ENCODE results near the gene ZNF836. TPM values are rescaled to one million over a fixed set of nuclear protein-coding genes. Genes with fewer than 3 reads are reported as not detected.
A peak's percentile ranks its signal among the peaks of the same experiment; 100 is the strongest.
"Not testable (repeated sequence)": the region's sequence is repeated elsewhere in the genome, so short reads cannot be mapped to it uniquely, and the experiment has no call there.

ZNF836 gene
- 10 to 100 TPM; 17.3 to 18.0 TPM for total RNA-seq

DNA sequence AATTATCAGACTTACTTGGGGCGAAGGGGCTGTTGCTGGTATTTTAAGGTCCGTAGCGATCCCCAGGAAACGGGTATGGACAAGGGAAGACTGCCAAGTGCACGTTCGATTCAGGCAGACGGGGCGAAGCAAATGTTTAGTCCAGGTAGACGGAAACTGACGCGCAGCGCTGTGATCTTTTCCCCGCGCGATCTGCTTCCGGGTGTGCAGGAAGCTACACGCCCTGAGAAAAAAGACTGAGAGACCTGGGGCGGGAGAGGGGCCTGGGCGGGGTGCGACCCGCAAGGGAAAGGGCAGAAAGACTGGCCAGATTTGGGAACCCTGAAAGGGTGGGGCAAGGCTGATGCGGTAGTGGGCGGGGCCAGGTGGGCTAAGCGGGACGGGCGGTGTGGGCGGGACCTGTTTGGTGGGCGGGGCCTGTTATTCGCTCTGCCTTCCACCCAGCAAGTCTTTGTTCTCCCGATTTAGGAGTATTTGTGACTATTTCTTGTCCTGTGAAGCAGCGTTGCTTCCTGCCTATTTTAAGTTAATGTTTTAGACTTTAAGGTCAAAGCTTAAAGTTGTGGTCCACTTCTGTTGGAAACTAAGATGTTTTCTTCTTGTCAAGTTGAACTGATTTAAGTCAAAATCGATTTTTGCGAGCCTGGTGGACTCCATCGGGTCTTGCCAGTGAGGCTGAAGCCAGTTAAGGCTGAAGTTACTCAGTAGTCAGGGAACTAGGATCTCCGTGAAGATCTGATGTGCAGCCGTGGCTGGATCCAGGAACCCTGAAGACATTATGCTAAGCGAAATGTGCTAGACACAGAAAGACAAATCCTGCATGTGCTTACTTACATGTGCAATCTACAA, at the start of gene ZNF836:
Gene ZNF836, minus strand, starts transcription at position 301 of the 849 bp plus-strand sequence. CDS start 3,549 bp downstream, outside the sequence.
- H3K4me1 Mint-ChIP-seq = peaks cover 28% of the 10 kb centered on the region
- peak within 1 kb of the TSS; percentile 77 for H3K27ac Mint-ChIP-seq
- H3K4me3 Mint-ChIP-seq = peak within 1 kb of the TSS; percentile 87
- no peaks in the 10 kb centered on the region for H3K27me3 Mint-ChIP-seq
- DNase-seq = peak; percentile 92
- H3K36me3 Mint-ChIP-seq (ENCODE audit: low read depth) = peaks cover 44% of the 10 kb centered on the region
- ChIA-PET CTCF (interaction anchor here (1.7 kb wide), 1 partner anchor 18 kb away, joined by 6 read pairs; the partner anchor contains the start of gene PPP2R1A), POLR2A (interaction anchor here (0.7 to 4.0 kb wide), 6 partner anchors 15 to 387 kb away, joined by 3 to 43 read pairs (median 3); partner anchors contain the start of gene PPP2R1A)
- peaks cover 26% of the 10 kb centered on the region for H3K9me3 Mint-ChIP-seq

DNA sequence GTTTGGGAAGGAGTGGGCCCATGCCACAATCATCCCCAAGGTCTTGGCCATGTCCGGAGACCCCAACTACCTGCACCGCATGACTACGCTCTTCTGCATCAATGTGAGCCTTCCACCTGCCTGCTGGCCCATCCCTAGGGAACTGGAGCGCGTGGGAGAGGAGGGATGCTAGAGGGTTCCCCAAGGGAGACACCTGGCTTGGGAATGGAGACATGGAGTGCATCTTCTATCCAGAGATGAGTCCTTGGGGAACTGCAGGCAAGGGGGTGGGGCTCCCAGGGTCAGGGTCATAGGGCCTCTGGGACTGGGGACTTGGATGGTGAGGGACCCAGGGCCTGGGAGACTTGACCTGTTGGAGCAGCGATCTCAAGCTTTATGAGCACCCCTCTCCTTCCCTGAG, 49.6 kb upstream of the ZNF836 start:
- no peak overlapping the region for H3K27ac Mint-ChIP-seq

DNA sequence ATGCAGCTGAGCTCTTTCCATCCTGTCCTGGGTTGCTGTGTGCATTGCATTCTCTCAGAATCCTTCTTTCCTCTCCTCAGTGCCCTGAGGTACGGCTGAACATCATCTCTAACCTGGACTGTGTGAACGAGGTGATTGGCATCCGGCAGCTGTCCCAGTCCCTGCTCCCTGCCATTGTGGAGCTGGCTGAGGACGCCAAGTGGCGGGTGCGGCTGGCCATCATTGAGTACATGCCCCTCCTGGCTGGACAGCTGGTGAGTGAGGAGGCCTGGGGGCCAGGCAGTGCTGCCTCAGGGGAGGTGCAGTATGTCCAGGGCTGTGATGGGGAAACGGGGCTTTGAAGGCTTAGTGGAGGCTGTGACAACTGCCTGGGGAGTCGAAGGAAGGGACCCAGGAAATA, 48.2 kb upstream of the ZNF836 start:
- Mint-ChIP-seq H3K36me3 (ENCODE audit: low read depth) (peaks cover 89% of the 10 kb centered on the region), H3K27ac (no peak overlapping the region), H3K27me3 (no peaks in the 10 kb centered on the region), H3K9me3 (peaks cover 2% of the 10 kb centered on the region), H3K4me3 (no peak overlapping the region), H3K4me1 (no peaks in the 10 kb centered on the region)
- no peak for DNase-seq
- POLR2A ChIA-PET = no interaction called here
- CTCF ChIA-PET = interaction anchor here (1.0 kb wide), 1 partner anchor 18 kb away, joined by 3 read pairs; no protein-coding TSS in a partner anchor

More for the DNA sequence above, 49.6 kb upstream of the ZNF836 start:
- Mint-ChIP-seq H3K4me1 (no peaks in the 10 kb centered on the region), H3K4me3 (no peak overlapping the region), H3K9me3 (peaks cover 2% of the 10 kb centered on the region), H3K27me3 (no peaks in the 10 kb centered on the region), H3K36me3 (ENCODE audit: low read depth) (peaks cover 91% of the 10 kb centered on the region)
- DNase-seq = no peak
- ChIA-PET POLR2A (no interaction called here), CTCF (interaction anchor here (0.6 kb wide), 1 partner anchor 811 kb away, joined by 5 read pairs; no protein-coding TSS in a partner anchor)

DNA sequence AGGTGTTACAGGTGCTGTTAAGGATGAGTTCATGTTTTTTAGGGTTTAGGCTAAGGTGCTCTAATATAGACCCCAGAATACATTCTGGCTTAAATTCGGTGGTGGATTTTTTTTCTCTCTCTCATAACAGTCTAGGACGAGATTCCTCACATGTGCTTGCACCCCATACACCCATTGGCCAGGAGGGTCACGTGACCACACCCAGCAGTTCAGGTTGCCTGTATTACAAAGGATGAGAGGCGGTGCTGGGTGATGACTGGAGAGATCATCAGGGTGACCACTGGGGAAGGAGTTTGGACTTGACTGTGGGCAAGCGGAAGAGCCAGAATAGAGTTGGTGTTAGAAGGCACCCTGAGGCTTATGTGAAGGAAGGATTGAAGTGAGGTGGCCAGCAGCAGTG, 46.2 kb upstream of the ZNF836 start:
- H3K27me3 Mint-ChIP-seq = no peaks in the 10 kb centered on the region
- DNase-seq = no peak
- H3K4me1 Mint-ChIP-seq = no peaks in the 10 kb centered on the region
- no peak overlapping the region for H3K4me3 Mint-ChIP-seq
- ChIA-PET CTCF (no interaction called here), POLR2A (no interaction called here)
- peaks cover 88% of the 10 kb centered on the region for H3K36me3 Mint-ChIP-seq (ENCODE audit: low read depth)
- H3K9me3 Mint-ChIP-seq = no peaks in the 10 kb centered on the region
- no peak overlapping the region for H3K27ac Mint-ChIP-seq

- H3K36me3 Mint-ChIP-seq (ENCODE audit: low read depth) = peaks cover 88% of the 10 kb centered on the region
These were observed 45.0 kb upstream of the ZNF836 start for GRCh38 chr19:52216401-52216800.

DNA sequence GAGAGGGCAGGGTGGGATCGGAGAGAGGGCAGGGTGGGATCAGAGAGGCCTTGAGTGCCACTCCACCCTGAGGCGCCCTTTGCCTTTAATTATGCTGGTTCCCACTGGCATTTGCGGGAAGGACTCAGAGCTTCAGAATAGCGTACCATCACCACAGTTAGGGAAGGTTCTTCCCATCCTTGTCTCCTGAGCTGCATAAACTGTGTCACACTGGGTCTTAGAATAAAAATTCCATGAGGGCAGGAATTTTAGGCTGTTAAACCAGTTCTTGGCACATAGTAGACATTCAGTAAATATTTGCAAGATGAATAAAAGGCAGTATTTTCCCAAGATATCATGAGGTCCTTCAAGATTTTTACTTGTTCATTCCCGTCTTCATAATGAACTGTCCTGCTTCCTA, 42.8 kb upstream of the ZNF836 start:
- DNase-seq = no peak
- ChIA-PET POLR2A (no interaction called here), CTCF (no interaction called here)
- no peak overlapping the region for H3K4me3 Mint-ChIP-seq
- H3K27me3 Mint-ChIP-seq = no peaks in the 10 kb centered on the region
- H3K36me3 Mint-ChIP-seq (ENCODE audit: low read depth) = peaks cover 84% of the 10 kb centered on the region
- no peak overlapping the region for H3K27ac Mint-ChIP-seq
- no peaks in the 10 kb centered on the region for H3K4me1 Mint-ChIP-seq
- H3K9me3 Mint-ChIP-seq = no peaks in the 10 kb centered on the region

More at GRCh38 chr19:52216401-52216800, 45.0 kb upstream of the ZNF836 start:
- ChIA-PET POLR2A (no interaction called here), CTCF (no interaction called here)
- DNase-seq = no peak
- H3K27ac Mint-ChIP-seq = no peak overlapping the region
- H3K9me3 Mint-ChIP-seq = no peaks in the 10 kb centered on the region
- H3K27me3 Mint-ChIP-seq = no peaks in the 10 kb centered on the region
- H3K4me1 Mint-ChIP-seq = no peaks in the 10 kb centered on the region
- no peak overlapping the region for H3K4me3 Mint-ChIP-seq

- H3K27ac Mint-ChIP-seq = no peak overlapping the region
- POLR2A ChIA-PET = interaction anchor here (0.6 kb wide), 1 partner anchor 23 kb away, joined by 3 read pairs; no protein-coding TSS in a partner anchor
These were observed 41.3 kb upstream of the ZNF836 start for GRCh38 chr19:52212572-52213255.

DNA sequence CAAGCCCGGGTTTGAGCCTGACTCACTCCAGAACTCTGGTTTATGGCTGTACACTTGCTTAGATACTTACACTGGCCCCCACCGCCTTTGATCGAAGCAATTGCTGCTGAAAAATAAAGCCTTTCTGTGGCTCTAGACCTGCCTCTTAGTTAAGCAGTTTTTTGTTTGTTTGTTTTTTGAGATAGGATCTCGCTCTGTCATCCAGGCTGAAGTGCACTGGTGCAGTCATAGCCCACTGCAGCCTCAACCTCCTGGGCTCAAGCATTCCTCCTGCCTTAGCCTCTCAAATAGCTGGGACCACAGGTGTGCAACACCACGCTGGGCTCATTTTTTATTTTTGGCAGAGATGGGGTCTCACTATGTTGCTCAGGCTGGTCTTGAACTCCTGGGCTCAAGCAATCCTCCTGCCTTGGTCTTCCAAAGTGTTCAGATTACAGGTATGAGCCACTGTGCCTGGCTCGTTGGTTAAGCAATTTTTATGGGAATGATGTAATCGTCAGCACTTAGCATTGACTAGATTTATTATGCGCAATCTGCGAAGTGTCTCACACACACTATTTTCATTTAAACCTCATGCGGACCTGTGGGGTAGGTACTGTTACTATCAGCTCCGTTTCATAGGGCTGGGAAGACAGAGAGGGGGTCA, 40.6 kb upstream of the ZNF836 start:
- no peak overlapping the region for H3K4me3 Mint-ChIP-seq
- CTCF ChIA-PET = interaction anchor here (1.1 kb wide), 1 partner anchor 23 kb away, joined by 5 read pairs; no protein-coding TSS in a partner anchor
- POLR2A ChIA-PET = no interaction called here
- no peaks in the 10 kb centered on the region for H3K9me3 Mint-ChIP-seq
- no peaks in the 10 kb centered on the region for H3K4me1 Mint-ChIP-seq
- peaks cover 80% of the 10 kb centered on the region for H3K36me3 Mint-ChIP-seq (ENCODE audit: low read depth)
- no peaks in the 10 kb centered on the region for H3K27me3 Mint-ChIP-seq
- no peak for DNase-seq
- H3K27ac Mint-ChIP-seq = no peak overlapping the region

More at GRCh38 chr19:52212572-52213255, 41.3 kb upstream of the ZNF836 start:
- no peaks in the 10 kb centered on the region for H3K4me1 Mint-ChIP-seq
- H3K9me3 Mint-ChIP-seq = no peaks in the 10 kb centered on the region
- peaks cover 81% of the 10 kb centered on the region for H3K36me3 Mint-ChIP-seq (ENCODE audit: low read depth)
- no peaks in the 10 kb centered on the region for H3K27me3 Mint-ChIP-seq
- CTCF ChIA-PET = interaction anchor here (1.1 kb wide), 1 partner anchor 24 kb away, joined by 5 read pairs; no protein-coding TSS in a partner anchor
- no peak overlapping the region for H3K4me3 Mint-ChIP-seq
- no peak for DNase-seq

DNA sequence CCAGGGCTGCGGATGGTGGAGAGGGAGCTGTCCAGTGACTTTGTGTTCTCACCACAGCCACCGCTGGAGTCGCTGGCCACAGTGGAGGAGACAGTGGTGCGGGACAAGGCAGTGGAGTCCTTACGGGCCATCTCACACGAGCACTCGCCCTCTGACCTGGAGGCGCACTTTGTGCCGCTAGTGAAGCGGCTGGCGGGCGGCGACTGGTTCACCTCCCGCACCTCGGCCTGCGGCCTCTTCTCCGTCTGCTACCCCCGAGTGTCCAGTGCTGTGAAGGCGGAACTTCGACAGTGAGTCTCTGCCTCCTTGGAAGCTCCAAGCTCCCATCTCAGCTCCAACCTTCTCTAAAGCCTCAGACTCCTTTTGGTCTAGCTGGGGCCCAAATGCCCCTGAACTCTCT, 39.8 kb upstream of the ZNF836 start:
- Mint-ChIP-seq H3K4me3 (no peak overlapping the region), H3K4me1 (no peaks in the 10 kb centered on the region), H3K36me3 (ENCODE audit: low read depth) (peaks cover 83% of the 10 kb centered on the region), H3K27me3 (no peaks in the 10 kb centered on the region), H3K9me3 (no peaks in the 10 kb centered on the region), H3K27ac (no peak overlapping the region)
- CTCF ChIA-PET = no interaction called here
- no peak for DNase-seq
- POLR2A ChIA-PET = no interaction called here

- CTCF ChIA-PET = no interaction called here
These were observed 35.1 kb upstream of the ZNF836 start for GRCh38 chr19:52206481-52206880.

DNA sequence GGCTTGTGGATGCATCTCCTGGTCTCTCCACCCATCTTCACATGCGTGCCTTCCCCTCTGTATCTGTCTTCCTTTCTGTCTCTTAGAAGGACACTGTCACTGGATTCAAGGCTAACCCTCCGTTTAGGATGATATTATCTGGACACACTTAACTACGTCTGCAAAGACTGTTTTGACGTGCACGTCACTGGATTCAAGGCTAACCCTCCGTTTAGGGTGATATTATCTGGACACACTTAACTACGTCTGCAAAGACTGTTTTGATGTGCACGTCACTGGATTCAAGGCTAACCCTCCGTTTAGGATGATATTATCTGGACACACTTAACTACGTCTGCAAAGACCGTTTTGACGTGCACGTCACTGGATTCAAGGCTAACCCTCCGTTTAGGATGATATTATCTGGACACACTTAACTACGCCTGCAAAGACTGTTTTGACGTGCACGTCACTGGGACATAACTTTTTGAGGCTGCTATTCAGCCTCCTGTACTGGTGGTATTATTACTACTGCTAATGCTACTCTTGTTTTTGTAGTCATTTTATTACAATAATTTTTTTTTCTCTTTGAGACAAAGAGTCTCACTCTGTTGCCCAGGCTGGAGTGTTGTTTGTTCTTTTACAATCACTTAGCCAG, 29.5 kb upstream of the ZNF836 start:
- H3K4me1 Mint-ChIP-seq, CTCF ChIA-PET, H3K4me3 Mint-ChIP-seq, H3K9me3 Mint-ChIP-seq, POLR2A ChIA-PET, DNase-seq, H3K27ac Mint-ChIP-seq, H3K27me3 Mint-ChIP-seq: not testable (repeated sequence)
- H3K36me3 Mint-ChIP-seq (ENCODE audit: low read depth) = peaks cover 93% of the 10 kb centered on the region

More at GRCh38 chr19:52206481-52206880, 35.1 kb upstream of the ZNF836 start:
- POLR2A ChIA-PET = no interaction called here
- Mint-ChIP-seq H3K4me3 (no peak overlapping the region), H3K9me3 (no peaks in the 10 kb centered on the region), H3K36me3 (ENCODE audit: low read depth) (peaks cover 87% of the 10 kb centered on the region), H3K4me1 (no peaks in the 10 kb centered on the region), H3K27me3 (no peaks in the 10 kb centered on the region), H3K27ac (no peak overlapping the region)
- no peak for DNase-seq

GRCh38 chr19:52200044-52200443, 28.6 kb upstream of the ZNF836 start:
- CTCF ChIA-PET = interaction anchor here (1.0 to 1.9 kb wide), 2 partner anchors 37 to 61 kb away, joined by 3 to 4 read pairs; partner anchors contain the start of gene ZNF616
- Mint-ChIP-seq H3K9me3 (peaks cover 3% of the 10 kb centered on the region), H3K27ac (no peak overlapping the region), H3K4me1 (peaks cover 2% of the 10 kb centered on the region), H3K27me3 (no peaks in the 10 kb centered on the region), H3K36me3 (ENCODE audit: low read depth) (peaks cover 93% of the 10 kb centered on the region), H3K4me3 (no peak overlapping the region)
- DNase-seq = no peak
- POLR2A ChIA-PET = no interaction called here
